GM18870 (cell line): ENCODE measurements around the gene TTYH3.
"Not testable (repeated sequence)": the region's sequence is repeated elsewhere in the genome, so short reads cannot be mapped to it uniquely, and the experiment has no call there.

Source experiments
- ATAC-seq: cut with Tn5 transposase; IDR thresholded peaks from one replicate; pipeline ENCODE4 v1.9.1; 2021; ENCODE audit warnings: moderate library complexity; ENCODE audit not compliant: unreplicated experiment

Gene TTYH3

GRCh38 chr7:2631946-2632732, at the start of gene TTYH3:
Gene TTYH3, plus strand, starts transcription at chr7:2631986. Its CDS starts 170 bp downstream, at chr7:2632156.
- no peak for ATAC-seq

GRCh38 chr7:2582006-2582735, 49.6 kb upstream of the TTYH3 start:
- ATAC-seq = no peak

- ATAC-seq = no peak
Measured at GRCh38 chr7:2583798-2584580, 47.8 kb upstream of the TTYH3 start.

- ATAC-seq = no peak
Measured at GRCh38 chr7:2585446-2585845, 46.3 kb upstream of the TTYH3 start.

- no peak for ATAC-seq
Measured at GRCh38 chr7:2586326-2587020, 45.3 kb upstream of the TTYH3 start.

GRCh38 chr7:2587134-2587533, 44.7 kb upstream of the TTYH3 start:
- no peak for ATAC-seq

GRCh38 chr7:2587778-2588177, 44.0 kb upstream of the TTYH3 start:
- no peak for ATAC-seq

- ATAC-seq = no peak
Measured at GRCh38 chr7:2589341-2589740, 42.4 kb upstream of the TTYH3 start.

- ATAC-seq = not testable (repeated sequence)
Measured at GRCh38 chr7:2589941-2590340, 41.8 kb upstream of the TTYH3 start.

GRCh38 chr7:2592375-2592865, 39.4 kb upstream of the TTYH3 start:
- no peak for ATAC-seq

- no peak for ATAC-seq
Measured at GRCh38 chr7:2593036-2593727, 38.6 kb upstream of the TTYH3 start.

GRCh38 chr7:2594599-2594998, 37.2 kb upstream of the TTYH3 start:
- ATAC-seq = no peak

GRCh38 chr7:2595258-2595860, 36.4 kb upstream of the TTYH3 start:
- no peak for ATAC-seq

- ATAC-seq = no peak
Measured at GRCh38 chr7:2596464-2597272, 35.1 kb upstream of the TTYH3 start.

GRCh38 chr7:2597273-2597640, 34.5 kb upstream of the TTYH3 start:
- no peak for ATAC-seq

GRCh38 chr7:2598154-2598823, 33.5 kb upstream of the TTYH3 start:
- no peak for ATAC-seq

GRCh38 chr7:2601065-2601464, 30.7 kb upstream of the TTYH3 start:
- ATAC-seq = no peak

GRCh38 chr7:2601907-2602306, 29.9 kb upstream of the TTYH3 start:
- no peak for ATAC-seq
